Measurements from ENCODE around the gene CCM2.

The CCM2 gene

GRCh38 chr7:45089341-45089891 is 89.4 kb downstream of the CCM2 start:
- peak overlapping the region; percentile 64 for H3K4me2 ChIP-seq
- H3K36me3 ChIP-seq: no peaks in the 10 kb centered on the region
- H4K20me1 ChIP-seq: no peaks in the 10 kb centered on the region
- no peak for TF ChIP-seq Cebpa-rat (IDR thresholded peaks at IDR 0.05)
- peaks cover 18% of the 10 kb centered on the region; the same call in 1 of the 2 replicates for H3K4me1 ChIP-seq
- H3K4me3 ChIP-seq: peak overlapping the region; percentile 62
- peaks cover 5% of the 10 kb centered on the region; the same call in 1 of the 2 replicates for H3K9me3 ChIP-seq
- no peak overlapping the region for H3K27ac ChIP-seq
- peaks cover 21% of the 10 kb centered on the region; the same call in 1 of the 2 replicates for H3K27me3 ChIP-seq
- H3K9ac ChIP-seq: no peak overlapping the region

GRCh38 chr7:45092100-45092930 is 92.3 kb downstream of the CCM2 start:
- Histone ChIP-seq H3K27ac (no peak overlapping the region), H3K27me3 (peaks cover 21% of the 10 kb centered on the region; the same call in 1 of the 2 replicates), H3K4me3 (no peak overlapping the region), H3K36me3 (peaks cover under 1% of the 10 kb centered on the region; the same call in 1 of the 2 replicates), H3K9ac (no peak overlapping the region), H3K4me2 (no peak overlapping the region), H3K4me1 (peaks cover 9% of the 10 kb centered on the region; the same call in 1 of the 2 replicates), H4K20me1 (no peaks in the 10 kb centered on the region), H3K9me3 (peaks cover 5% of the 10 kb centered on the region; the same call in 1 of the 2 replicates)
- no peak for TF ChIP-seq Cebpa-rat (IDR thresholded peaks at IDR 0.05)

- Histone ChIP-seq H3K36me3 (peaks cover 6% of the 10 kb centered on the region), H3K27ac (no peak overlapping the region), H3K27me3 (peaks cover 21% of the 10 kb centered on the region; the same call in 1 of the 2 replicates), H3K4me3 (no peak overlapping the region), H3K9me3 (peaks cover 5% of the 10 kb centered on the region; the same call in 1 of the 2 replicates), H3K4me1 (peaks cover 9% of the 10 kb centered on the region; the same call in 1 of the 2 replicates), H3K9ac (no peak overlapping the region), H3K4me2 (no peak overlapping the region), H4K20me1 (peaks cover 3% of the 10 kb centered on the region; the same call in 1 of the 2 replicates)
- no peak for TF ChIP-seq Cebpa-rat (IDR thresholded peaks at IDR 0.05)
These were observed 92.9 kb downstream of the CCM2 start for GRCh38 chr7:45092931-45093235.

GRCh38 chr7:45098983-45099839 is 99.2 kb downstream of the CCM2 start:
- Histone ChIP-seq H3K4me3 (no peak overlapping the region), H3K4me2 (no peak overlapping the region)
- no peak for TF ChIP-seq Cebpa-rat (IDR thresholded peaks at IDR 0.05)

GRCh38 chr7:45099891-45100760 is 100.1 kb downstream of the CCM2 start:
- peaks cover 77% of the 10 kb centered on the region for H3K36me3 ChIP-seq
- peaks cover 71% of the 10 kb centered on the region for H4K20me1 ChIP-seq
- H3K9me3 ChIP-seq: no peaks in the 10 kb centered on the region
- H3K4me3 ChIP-seq: no peak overlapping the region
- TF ChIP-seq Cebpa-rat (IDR thresholded peaks at IDR 0.05): no peak
- no peaks in the 10 kb centered on the region for H3K27me3 ChIP-seq
- H3K4me1 ChIP-seq: no peaks in the 10 kb centered on the region
- no peak overlapping the region for H3K27ac ChIP-seq
- H3K4me2 ChIP-seq: no peak overlapping the region
- H3K9ac ChIP-seq: no peak overlapping the region

More at GRCh38 chr7:45098983-45099839, 99.2 kb downstream of the CCM2 start:
- Histone ChIP-seq H3K36me3 (peaks cover 68% of the 10 kb centered on the region), H3K27ac (no peak overlapping the region), H3K9me3 (no peaks in the 10 kb centered on the region), H3K4me1 (no peaks in the 10 kb centered on the region), H4K20me1 (peaks cover 62% of the 10 kb centered on the region), H3K27me3 (no peaks in the 10 kb centered on the region), H3K9ac (no peak overlapping the region)

GRCh38 chr7:45100761-45101480 is 100.9 kb downstream of the CCM2 start:
- TF ChIP-seq Cebpa-rat (IDR thresholded peaks at IDR 0.05): no peak
- peaks cover 85% of the 10 kb centered on the region for H3K36me3 ChIP-seq
- no peak overlapping the region for H3K4me3 ChIP-seq
- H3K27me3 ChIP-seq: no peaks in the 10 kb centered on the region
- H3K9ac ChIP-seq: no peak overlapping the region
- H3K4me2 ChIP-seq: no peak overlapping the region
- H4K20me1 ChIP-seq: peaks cover 79% of the 10 kb centered on the region
- no peaks in the 10 kb centered on the region for H3K4me1 ChIP-seq
- no peaks in the 10 kb centered on the region for H3K9me3 ChIP-seq
- H3K27ac ChIP-seq: no peak overlapping the region

GRCh38 chr7:45101748-45102147 is 101.7 kb downstream of the CCM2 start:
- Histone ChIP-seq H3K27me3 (no peaks in the 10 kb centered on the region), H3K4me1 (no peaks in the 10 kb centered on the region), H3K27ac (no peak overlapping the region), H3K9ac (no peak overlapping the region), H3K4me2 (no peak overlapping the region), H3K36me3 (peaks cover 93% of the 10 kb centered on the region), H4K20me1 (peaks cover 87% of the 10 kb centered on the region), H3K4me3 (no peak overlapping the region), H3K9me3 (no peaks in the 10 kb centered on the region)
- TF ChIP-seq Cebpa-rat (IDR thresholded peaks at IDR 0.05): no peak

GRCh38 chr7:45102785-45103712 is 103.0 kb downstream of the CCM2 start:
- H3K4me2 ChIP-seq: no peak overlapping the region
- no peak for TF ChIP-seq Cebpa-rat (IDR thresholded peaks at IDR 0.05)
- no peaks in the 10 kb centered on the region for H3K27me3 ChIP-seq
- no peak overlapping the region for H3K9ac ChIP-seq
- no peak overlapping the region for H3K4me3 ChIP-seq
- H3K36me3 ChIP-seq: peaks cover 99% of the 10 kb centered on the region
- peaks cover 11% of the 10 kb centered on the region for H3K4me1 ChIP-seq
- no peaks in the 10 kb centered on the region for H3K9me3 ChIP-seq
- no peak overlapping the region for H3K27ac ChIP-seq
- peaks cover 95% of the 10 kb centered on the region for H4K20me1 ChIP-seq
